ENCODE results near the gene PRCP. TPM values are rescaled to one million over a fixed set of nuclear protein-coding genes. Genes with fewer than 3 reads are reported as not detected.

PRCP gene
- total and polyA plus RNA-seq, 2 donors (not counting 1 experiment from before 2014, with no cell fraction given): 24.6 to 37.7 TPM

GRCh38 chr11:82807646-82808045 lies 92.6 kb downstream of the PRCP start:
- WGBS (ENCODE audit: insufficient coverage): 100% methylated on average over 1 of the region's 3 CpGs

GRCh38 chr11:82802710-82803109 lies 97.5 kb downstream of the PRCP start:
- no peak for DNase-seq
- ATAC-seq (ENCODE audit: low read depth): no peak
- Histone ChIP-seq H3K4me1 (ENCODE audit: control insufficient read depth in 2 of 2, insufficient read depth in 2 of 2, low read length in 2 of 2) (no peaks in the 10 kb centered on the region), H3K9me3 (ENCODE audit: control extremely low read depth in 1 of 3, control insufficient read depth in 2 of 3, insufficient read depth in 1 of 3, low read length in 2 of 3) (no peaks in the 10 kb centered on the region), H3K79me2 (ENCODE audit: control insufficient read depth, insufficient read depth, low read length) (no peaks in the 10 kb centered on the region), H3K4me3 (ENCODE audit: control extremely low read depth in 1 of 5, extremely low read depth in 1 of 5, insufficient read depth in 1 of 5, low read depth in 2 of 5, low read length in 4 of 5) (no peak overlapping the region), H3K9ac (ENCODE audit: low read length) (no peak overlapping the region), H2AFZ (ENCODE audit: insufficient read depth, low read depth, low read length, poor library complexity, severe bottlenecking) (no peak overlapping the region), H3K27me3 (replicated peaks in 1 of 4; ENCODE audit: control extremely low read depth in 1 of 4, control insufficient read depth in 3 of 4, insufficient read depth in 4 of 4, low read length in 3 of 4) (peaks cover 0 to 12% (median 4%) of the 10 kb centered on the region in 4 experiments), H4K20me1 (ENCODE audit: control insufficient read depth, insufficient read depth, low read length, poor library complexity, severe bottlenecking) (no peaks in the 10 kb centered on the region), H3K27ac (ENCODE audit: low read length in 2 of 2) (no peak overlapping the region), H3K36me3 (replicated peaks in 1 of 2; ENCODE audit: control extremely low read depth in 1 of 2, control insufficient read depth in 1 of 2, extremely low read depth in 1 of 2, insufficient read depth in 2 of 2, low read length in 1 of 2) (no peaks in the 10 kb centered on the region), H3K4me2 (replicated peaks; ENCODE audit: low read depth, low read length, poor library complexity, severe bottlenecking) (no peak overlapping the region)
- no peak overlapping the region for H3K4me3 Mint-ChIP-seq
- H3K27ac Mint-ChIP-seq: no peak overlapping the region
- H3K9me3 Mint-ChIP-seq (ENCODE audit: insufficient read depth): no peaks in the 10 kb centered on the region
- POLR2A ChIA-PET: no interaction called here
- intact Hi-C loops (cut with micrococcal nuclease): loop anchor here (10.0 kb wide), 1 partner anchor 58 kb away; no protein-coding TSS in a partner anchor
- no peaks in the 10 kb centered on the region for H3K4me1 Mint-ChIP-seq
- H3K27me3 Mint-ChIP-seq: peaks cover 54% of the 10 kb centered on the region
- TF ChIP-seq CTCF (IDR thresholded peaks at IDR 0.05) (no peak), EZH2 (IDR thresholded peaks at IDR 0.05; ENCODE audit: borderline replicate concordance, insufficient read depth, low read depth, low read length, poor library complexity, severe bottlenecking) (no peak)
- 83% methylated on average over 1 of the region's 1 CpG for WGBS (ENCODE audit: insufficient coverage)
- CTCF ChIA-PET: no interaction called here

More at GRCh38 chr11:82807646-82808045, 92.6 kb downstream of the PRCP start:
- no peak overlapping the region for H2AFZ ChIP-seq (ENCODE audit: insufficient read depth, low read depth, low read length, poor library complexity, severe bottlenecking)
- no peaks in the 10 kb centered on the region for H3K36me3 ChIP-seq (replicated peaks in 1 of 2; ENCODE audit: control extremely low read depth in 1 of 2, control insufficient read depth in 1 of 2, extremely low read depth in 1 of 2, insufficient read depth in 2 of 2, low read length in 1 of 2)
- no peaks in the 10 kb centered on the region for H3K79me2 ChIP-seq (ENCODE audit: control insufficient read depth, insufficient read depth, low read length)
- TF ChIP-seq CTCF (IDR thresholded peaks at IDR 0.05) (no peak), EZH2 (IDR thresholded peaks at IDR 0.05; ENCODE audit: borderline replicate concordance, insufficient read depth, low read depth, low read length, poor library complexity, severe bottlenecking) (no peak)
- no peak overlapping the region for H3K4me3 ChIP-seq (ENCODE audit: control extremely low read depth in 1 of 5, extremely low read depth in 1 of 5, insufficient read depth in 1 of 5, low read depth in 2 of 5, low read length in 4 of 5)
- no peaks in the 10 kb centered on the region for H3K4me1 Mint-ChIP-seq
- peaks cover 46% of the 10 kb centered on the region for H3K27me3 Mint-ChIP-seq
- intact Hi-C loops (cut with micrococcal nuclease): loop anchor here (10.0 kb wide), 1 partner anchor 63 kb away; no protein-coding TSS in a partner anchor
- ChIA-PET CTCF (no interaction called here), POLR2A (no interaction called here)
- no peaks in the 10 kb centered on the region for H3K9me3 Mint-ChIP-seq (ENCODE audit: insufficient read depth)
- no peak overlapping the region for H3K4me3 Mint-ChIP-seq
- DNase-seq (no peak), ATAC-seq (ENCODE audit: low read depth) (no peak)
- no peaks in the 10 kb centered on the region for H4K20me1 ChIP-seq (ENCODE audit: control insufficient read depth, insufficient read depth, low read length, poor library complexity, severe bottlenecking)
- H3K27me3 ChIP-seq (replicated peaks in 1 of 4; ENCODE audit: control extremely low read depth in 1 of 4, control insufficient read depth in 3 of 4, insufficient read depth in 4 of 4, low read length in 3 of 4): peaks cover 0 to 10% (median 7%) of the 10 kb centered on the region in 4 experiments
- H3K4me2 ChIP-seq (replicated peaks; ENCODE audit: low read depth, low read length, poor library complexity, severe bottlenecking): no peak overlapping the region
- no peak overlapping the region for H3K9ac ChIP-seq (ENCODE audit: low read length)
- no peaks in the 10 kb centered on the region for H3K9me3 ChIP-seq (ENCODE audit: control extremely low read depth in 1 of 3, control insufficient read depth in 2 of 3, insufficient read depth in 1 of 3, low read length in 2 of 3)
- H3K4me1 ChIP-seq (ENCODE audit: control insufficient read depth in 2 of 2, insufficient read depth in 2 of 2, low read length in 2 of 2): no peaks in the 10 kb centered on the region
- H3K27ac Mint-ChIP-seq: no peak overlapping the region
- H3K27ac ChIP-seq (ENCODE audit: low read length in 2 of 2): no peak overlapping the region

All from B cell (primary cell).